ENCODE results near the gene CTNNA1.

The CTNNA1 gene

DNA sequence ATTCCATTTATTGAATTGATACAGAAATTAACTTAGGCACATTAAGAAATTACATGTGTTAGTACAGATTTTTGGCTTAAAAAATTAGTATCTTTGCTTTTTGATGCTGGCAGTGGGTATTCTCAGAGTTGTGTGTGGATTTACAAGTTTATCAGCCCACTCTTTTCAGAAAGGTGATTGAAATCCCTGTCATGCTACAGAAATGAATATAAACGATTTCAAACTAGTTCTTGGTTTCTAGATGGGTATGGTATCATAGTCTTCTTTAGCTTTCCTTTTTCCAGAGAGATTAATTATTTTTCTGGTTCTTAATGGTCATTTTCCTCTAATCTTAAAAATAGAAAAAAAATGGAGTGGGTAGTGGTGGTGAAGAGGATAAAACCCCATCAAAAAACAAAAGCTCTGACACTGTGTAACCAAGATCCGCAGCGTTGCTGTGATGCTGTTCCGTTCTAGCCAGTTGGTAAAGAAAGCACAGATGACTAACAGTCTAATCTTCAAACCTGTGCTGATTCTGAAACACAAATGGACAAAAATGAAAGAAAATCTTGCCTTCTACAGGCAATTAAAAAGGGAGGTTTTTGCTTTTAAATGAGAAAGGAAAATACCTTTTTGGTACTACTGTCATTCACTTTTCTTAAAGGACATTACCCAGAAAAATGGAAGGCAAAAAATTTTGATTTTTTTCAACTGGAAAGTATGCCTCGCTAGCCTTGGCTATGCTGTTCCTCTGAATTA, 116.7 kb downstream of the CTNNA1 start:
- CTCF ChIA-PET: interaction anchor here (0.9 kb wide), 2 partner anchors 14 to 80 kb away, joined by 3 to 4 read pairs; no protein-coding TSS in a partner anchor
- TF ChIP-seq, protein P1, sequence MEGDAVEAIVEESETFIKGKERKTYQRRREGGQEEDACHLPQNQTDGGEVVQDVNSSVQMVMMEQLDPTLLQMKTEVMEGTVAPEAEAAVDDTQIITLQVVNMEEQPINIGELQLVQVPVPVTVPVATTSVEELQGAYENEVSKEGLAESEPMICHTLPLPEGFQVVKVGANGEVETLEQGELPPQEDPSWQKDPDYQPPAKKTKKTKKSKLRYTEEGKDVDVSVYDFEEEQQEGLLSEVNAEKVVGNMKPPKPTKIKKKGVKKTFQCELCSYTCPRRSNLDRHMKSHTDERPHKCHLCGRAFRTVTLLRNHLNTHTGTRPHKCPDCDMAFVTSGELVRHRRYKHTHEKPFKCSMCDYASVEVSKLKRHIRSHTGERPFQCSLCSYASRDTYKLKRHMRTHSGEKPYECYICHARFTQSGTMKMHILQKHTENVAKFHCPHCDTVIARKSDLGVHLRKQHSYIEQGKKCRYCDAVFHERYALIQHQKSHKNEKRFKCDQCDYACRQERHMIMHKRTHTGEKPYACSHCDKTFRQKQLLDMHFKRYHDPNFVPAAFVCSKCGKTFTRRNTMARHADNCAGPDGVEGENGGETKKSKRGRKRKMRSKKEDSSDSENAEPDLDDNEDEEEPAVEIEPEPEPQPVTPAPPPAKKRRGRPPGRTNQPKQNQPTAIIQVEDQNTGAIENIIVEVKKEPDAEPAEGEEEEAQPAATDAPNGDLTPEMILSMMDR (IDR thresholded peaks at IDR 0.05; ENCODE audit: control extremely low read depth, extremely low read depth, low read depth, missing control alignments): no peak
- no peak for DNase-seq (ENCODE audit: extremely low spot score)
- POLR2A ChIA-PET: interaction anchor here (0.7 kb wide), 1 partner anchor 340 kb away, joined by 4 read pairs; no protein-coding TSS in a partner anchor

DNA sequence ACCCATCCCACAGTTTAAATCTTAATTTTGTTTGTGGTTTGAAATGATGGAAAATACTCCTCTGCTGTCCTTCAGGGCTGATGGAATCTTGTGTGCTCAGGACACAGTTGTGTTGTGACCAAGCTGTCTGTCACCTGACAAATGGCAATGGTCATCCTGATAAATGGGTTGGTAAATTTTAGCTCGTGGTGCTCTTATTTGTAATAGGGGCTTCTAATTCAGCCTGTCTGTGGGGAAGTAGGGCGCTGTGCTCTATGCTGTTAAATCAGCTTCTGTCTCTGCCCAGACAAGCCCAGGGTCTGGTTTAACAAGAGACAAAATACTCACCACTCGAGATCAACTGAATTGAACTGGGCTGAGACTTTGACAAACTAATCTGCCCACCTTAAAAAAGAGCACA, 117.4 kb downstream of the CTNNA1 start:
- POLR2A ChIA-PET: no interaction called here
- no peak for DNase-seq (ENCODE audit: extremely low spot score)
- TF ChIP-seq, protein P1 (IDR thresholded peaks at IDR 0.05; ENCODE audit: control extremely low read depth, extremely low read depth, low read depth, missing control alignments): no peak
- CTCF ChIA-PET: no interaction called here

DNA sequence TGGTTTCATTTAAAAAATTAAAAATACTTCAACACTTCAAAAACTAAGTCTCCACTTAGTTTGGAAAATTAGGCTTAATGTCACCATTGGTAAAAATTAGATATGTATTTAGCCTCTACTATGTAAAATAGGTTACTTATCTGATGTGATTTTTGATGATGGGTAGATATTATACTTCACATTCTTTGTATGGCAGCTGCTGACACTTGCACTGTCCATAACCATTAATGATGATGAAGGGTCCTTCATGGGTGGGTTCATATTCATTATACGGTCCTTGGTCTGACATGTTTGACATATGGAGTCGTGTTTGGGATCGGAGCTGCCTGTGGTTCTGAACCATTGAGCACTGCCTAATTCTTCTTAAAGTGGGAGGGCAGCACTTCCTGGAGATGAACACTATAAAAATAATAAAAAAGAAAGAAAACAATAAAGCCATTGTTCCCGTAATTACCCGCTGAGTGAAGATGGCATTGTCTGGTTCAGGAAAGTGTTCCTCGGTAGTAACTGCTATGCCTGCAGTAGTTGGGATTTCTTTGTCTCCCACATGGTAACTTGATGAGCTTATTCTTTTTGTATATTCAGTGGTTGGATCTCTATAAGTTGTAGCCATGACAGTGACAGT, 119.7 kb downstream of the CTNNA1 start:
- TF ChIP-seq, protein P1 (IDR thresholded peaks at IDR 0.05; ENCODE audit: control extremely low read depth, extremely low read depth, low read depth, missing control alignments): no peak
- ChIA-PET CTCF (interaction anchor here (1.1 to 1.3 kb wide), 2 partner anchors 25 to 204 kb away, joined by 3 read pairs; no protein-coding TSS in a partner anchor), POLR2A (no interaction called here)
- no peak for DNase-seq (ENCODE audit: extremely low spot score)

DNA sequence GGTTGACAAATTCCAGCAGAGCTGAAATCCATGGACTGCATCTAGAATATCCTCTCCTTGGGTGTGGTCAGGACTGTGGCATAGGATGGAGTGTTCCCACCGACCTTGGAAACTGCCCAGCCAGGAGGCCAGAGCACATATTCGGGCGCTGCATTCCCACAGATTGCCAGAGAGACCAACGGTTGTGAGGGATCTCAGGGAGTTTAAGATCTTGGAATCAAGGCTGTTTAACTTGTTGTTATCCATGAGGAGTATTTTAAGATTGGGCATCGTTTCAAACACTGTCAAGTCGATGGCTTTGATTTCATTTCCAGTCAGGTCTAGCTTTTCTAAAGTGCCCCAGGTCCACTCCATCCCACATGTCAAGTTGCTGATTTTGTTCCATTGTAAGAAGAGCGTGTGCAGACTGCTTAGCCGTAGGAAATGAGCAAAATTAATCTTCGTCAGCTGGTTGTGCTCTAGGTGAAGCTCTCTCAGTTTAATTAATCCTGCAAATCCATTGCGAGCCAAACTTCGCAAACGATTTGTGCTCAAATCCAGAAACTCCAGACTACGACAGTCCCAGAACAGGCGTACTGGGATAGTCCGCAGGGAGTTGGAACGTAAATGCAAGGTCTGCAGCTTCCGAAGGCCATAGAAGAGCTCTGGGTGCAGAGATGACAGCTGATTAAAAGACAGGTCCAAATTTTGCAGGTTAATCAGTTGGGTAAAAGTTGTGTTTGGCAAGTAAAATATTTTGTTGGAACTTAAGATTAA, 120.4 kb downstream of the CTNNA1 start:
- ChIA-PET POLR2A (no interaction called here), CTCF (interaction anchor here (1.1 to 1.3 kb wide), 2 partner anchors 28 to 203 kb away, joined by 3 read pairs; no protein-coding TSS in a partner anchor)
- no peak for DNase-seq (ENCODE audit: extremely low spot score)
- TF ChIP-seq, protein P1 (IDR thresholded peaks at IDR 0.05; ENCODE audit: control extremely low read depth, extremely low read depth, low read depth, missing control alignments): no peak

DNA sequence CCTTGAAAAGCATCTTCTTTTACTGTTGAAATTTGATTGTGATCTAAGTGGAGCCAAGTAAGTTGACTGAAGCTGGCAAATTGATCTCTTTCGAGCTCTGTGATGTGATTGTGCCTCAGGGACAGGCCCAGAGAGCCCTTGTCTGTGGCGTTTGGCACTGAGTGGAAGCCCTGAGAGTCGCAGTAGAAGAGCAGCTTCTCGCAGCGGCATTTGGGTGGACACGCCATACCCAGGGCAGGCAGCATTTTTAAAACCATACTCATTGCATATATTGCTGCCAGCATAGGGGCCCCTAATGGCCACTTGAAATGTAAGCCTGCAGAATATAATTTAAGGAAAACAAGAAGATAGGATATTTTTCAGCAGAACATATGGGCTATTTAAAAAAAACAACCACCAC, 121.0 kb downstream of the CTNNA1 start:
- no peak for DNase-seq (ENCODE audit: extremely low spot score)
- ChIA-PET CTCF (interaction anchor here (1.1 to 1.3 kb wide), 2 partner anchors 29 to 202 kb away, joined by 3 read pairs; no protein-coding TSS in a partner anchor), POLR2A (no interaction called here)
- TF ChIP-seq, protein P1 (IDR thresholded peaks at IDR 0.05; ENCODE audit: control extremely low read depth, extremely low read depth, low read depth, missing control alignments): no peak

All from GM10248 (cell line).